Stimulated activated CD8-positive, alpha-beta memory T cell treated with anti-CD3 and anti-CD28 coated beads, Interleukin-12 subunit alpha, Interleukin-12 subunit beta, amount 100 ng/mL, for 1 hour (primary cell): ENCODE data around the gene RPL22.
A peak's percentile ranks its signal among the peaks of the same experiment; 100 is the strongest.

ENCODE experiments used
- DNase-seq: peaks from one replicate; pipeline ENCODE4 v3.0.0-alpha.2; 2020; ENCODE audit warnings: low read depth

Gene RPL22

DNA sequence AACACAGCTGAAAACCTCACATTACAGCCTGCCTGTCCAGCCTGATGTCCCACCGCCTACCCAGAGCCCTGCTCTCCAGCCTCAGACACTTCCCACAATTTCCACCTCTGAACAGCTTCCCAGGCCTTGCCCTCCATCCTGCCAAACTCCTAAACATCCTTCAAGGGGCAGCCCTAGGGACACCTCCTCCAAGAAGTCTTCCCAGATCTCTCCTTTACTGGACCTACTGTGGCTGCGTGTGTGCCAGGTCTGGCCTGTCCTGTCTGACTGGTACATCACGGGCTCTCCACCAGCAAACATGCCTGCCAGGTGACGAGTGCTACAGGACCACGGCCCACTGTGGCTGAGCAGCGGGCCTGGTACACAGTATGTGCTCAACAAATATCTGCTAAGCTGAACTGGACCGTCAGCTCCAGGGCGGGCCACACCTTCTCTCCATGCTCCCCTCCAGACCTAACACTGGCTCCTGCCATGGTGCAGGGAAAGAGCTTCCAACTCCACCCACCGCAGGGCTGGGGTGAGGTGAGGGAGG, 48.0 kb downstream of the RPL22 start:
- no peak for DNase-seq

DNA sequence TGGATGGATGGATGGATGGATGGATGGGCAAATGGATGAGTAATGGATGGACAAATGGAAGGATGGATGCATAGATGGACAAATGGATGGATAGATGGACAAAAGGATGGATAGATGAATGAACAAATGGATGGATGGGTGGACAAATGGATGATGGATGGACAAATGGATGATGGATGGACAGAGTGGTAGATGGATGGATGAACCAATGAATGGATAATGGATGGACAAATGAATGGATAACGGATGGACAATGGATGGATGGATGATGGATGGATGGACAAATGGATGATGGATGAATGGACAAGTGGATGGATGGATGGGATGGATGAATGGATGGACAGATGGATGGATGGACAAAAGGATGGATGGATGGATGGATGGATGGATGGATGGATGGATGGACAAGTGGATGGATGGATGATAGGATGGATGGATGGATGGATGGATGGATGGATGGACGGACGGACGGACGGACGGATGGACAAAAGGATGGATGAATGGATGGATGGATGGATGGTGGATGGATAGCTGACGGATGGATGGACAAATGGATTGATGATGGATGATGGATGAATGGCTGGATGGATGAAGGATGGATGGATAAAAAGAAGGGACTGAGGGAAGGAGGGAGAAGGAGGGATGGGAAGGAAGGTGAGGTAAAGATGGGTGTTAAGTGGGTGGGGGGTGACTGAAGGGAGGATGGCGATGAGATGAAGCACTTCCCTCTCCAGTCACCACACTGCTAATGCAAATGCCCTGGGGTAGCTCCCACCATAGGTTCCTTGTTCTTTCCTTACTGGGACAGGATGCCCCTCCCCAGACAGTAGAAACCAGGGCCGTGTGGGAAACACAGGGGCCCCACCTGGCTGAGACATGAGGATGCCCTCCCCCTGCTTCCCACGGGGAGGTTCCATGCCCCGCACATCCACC, 49.1 kb downstream of the RPL22 start:
- no peak for DNase-seq

DNA sequence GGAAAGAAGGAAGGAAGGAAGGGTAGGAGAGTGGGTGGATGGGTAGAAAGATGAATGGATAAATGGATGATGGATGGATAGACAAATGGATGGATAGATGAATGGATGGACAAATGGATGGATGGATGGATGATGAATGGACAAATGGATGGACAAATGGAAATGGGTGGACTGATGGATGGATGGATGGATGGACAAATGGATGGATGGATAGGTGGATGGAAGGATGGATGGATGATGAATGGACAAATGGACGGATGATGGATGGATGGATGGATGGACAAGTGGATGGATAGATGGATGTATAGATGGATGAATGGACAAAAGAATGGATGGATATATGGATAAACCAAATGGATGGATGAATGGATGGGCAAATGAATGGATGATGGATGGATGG, 49.8 kb downstream of the RPL22 start:
- no peak for DNase-seq

DNA sequence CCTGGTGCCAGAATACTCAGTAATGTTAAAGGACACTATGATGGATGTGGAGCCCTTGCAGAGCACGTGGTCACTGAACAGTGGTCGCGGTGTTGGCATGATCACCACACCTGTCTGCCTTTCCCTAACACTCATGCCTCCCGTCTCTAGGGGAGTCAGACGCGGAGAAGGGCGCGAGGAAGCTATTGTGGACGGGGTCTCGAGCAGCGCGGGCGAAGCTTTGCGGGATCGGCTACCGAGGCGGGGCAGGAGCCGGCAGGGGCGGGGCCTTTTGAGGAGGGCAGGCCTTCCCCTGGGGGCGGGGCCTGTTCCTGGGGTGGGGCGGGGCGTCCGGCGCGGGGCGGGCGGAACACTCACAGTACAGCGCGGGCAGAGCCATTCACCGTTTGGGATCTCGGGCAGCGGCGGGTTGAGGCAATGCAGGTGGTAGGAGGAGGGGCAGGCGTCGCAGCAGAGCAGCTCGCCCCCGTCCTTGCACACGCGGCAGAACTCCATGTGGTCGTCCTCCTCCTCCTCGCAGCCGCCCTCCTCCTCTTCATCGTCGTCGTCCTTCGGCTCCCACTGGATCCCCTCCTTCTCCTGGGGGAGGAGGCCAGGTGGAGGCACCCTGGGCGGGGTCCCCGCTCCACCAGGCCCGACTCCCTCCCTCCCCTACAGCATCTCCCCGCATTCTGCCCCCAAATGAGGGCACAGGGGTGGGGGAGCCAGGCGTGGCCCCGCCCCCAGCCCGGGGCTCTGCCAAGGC, 50.7 kb downstream of the RPL22 start:
- peak; percentile 28 for DNase-seq

DNA sequence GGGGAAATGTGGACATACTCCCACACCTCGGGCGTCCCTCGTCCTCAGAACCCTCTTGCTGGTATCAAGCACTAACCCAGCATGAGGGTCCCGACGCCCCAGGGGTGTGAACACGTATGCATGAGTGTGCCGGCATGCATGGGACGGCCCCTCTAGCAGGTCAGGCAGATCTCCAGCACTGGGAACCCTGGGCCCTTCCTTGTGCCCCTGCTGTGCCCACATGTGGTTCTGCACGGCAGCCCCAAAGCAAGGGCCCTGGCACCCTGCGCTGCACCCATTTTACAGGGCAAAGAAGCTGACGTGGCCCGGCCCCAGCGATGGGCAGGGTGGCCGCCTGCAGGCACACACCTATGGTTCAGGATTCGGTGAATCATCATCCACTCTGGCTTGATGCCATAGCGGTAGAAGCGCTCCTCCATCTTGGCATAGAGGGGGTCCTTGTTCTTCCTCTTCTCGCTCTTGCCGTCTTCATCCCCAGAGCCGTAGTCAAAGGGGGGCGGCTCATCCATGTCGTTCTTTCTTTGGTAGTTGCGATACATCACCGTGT, 53.5 kb downstream of the RPL22 start:
- DNase-seq = no peak

DNA sequence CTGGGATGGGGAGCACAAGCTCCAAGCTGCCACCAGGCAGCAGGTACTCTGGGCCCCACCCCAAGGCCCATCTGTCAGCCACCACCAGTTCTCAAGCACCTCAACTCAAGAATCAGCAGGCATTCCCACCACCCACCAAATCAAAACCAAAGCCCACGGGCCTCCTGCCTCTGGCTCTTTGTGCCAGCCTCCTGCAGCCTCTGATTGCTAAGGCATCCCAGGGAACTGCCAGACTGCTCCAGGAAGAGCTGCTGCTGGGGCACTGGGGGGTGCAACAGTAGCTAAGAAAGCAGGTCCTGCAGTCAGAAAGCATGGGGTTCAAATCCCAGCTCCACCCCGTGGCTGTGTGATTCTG, 54.0 kb downstream of the RPL22 start:
- no peak for DNase-seq

DNA sequence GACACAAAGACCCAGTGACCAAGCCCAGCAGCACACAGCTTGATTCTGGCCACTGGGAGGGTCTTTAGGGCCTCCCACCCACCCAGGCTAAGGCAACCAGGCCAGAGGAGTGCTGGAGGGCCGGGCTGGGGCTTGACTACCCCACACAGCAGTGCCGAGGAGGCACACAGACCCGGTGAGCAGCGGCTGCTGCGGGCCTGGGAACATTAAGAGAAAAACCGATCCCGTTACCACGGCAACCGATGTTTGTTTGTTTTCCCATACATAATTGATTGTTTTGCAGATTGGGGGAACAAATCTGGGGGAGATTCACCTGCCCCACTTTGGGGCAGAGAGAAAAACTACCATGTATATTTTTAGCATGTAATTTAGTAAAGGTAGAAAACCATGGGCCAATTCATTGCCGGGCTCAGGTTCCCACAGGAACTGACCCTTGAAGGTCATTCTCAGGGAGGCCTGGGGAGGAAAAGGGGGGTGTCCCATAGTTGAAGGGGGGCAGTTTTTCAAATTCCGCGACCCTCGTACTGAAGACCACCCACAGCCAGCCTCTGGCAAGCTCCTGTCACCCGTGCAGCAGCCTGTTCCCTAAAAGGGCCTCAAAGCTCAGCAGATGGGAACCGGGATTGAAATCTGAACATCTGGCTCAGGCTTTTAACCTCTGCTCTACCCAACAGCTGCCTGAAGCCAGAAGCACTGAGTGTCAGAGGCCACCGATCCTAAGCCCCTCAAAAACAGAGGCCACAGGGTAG, 54.6 kb downstream of the RPL22 start:
- no peak for DNase-seq

DNA sequence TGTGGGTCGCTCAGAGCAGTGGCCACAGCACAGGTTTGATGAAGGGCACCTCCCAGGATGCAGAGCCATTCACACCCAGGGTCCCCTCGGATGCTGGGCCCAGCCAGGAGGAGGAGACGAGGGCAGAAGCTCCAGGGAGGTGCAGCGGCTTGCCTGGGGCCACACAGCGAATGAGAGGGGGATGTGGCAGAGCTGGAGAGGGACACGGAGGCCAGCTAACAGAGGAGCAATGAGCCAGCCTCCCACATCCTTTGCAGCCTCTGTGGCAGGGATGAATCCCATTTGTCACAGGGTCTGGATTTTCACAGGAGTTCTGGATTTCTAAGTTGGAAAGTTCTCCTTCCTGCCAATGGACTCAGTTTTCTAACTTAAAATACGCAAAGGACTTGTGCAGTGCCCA, 55.2 kb downstream of the RPL22 start:
- no peak for DNase-seq

DNA sequence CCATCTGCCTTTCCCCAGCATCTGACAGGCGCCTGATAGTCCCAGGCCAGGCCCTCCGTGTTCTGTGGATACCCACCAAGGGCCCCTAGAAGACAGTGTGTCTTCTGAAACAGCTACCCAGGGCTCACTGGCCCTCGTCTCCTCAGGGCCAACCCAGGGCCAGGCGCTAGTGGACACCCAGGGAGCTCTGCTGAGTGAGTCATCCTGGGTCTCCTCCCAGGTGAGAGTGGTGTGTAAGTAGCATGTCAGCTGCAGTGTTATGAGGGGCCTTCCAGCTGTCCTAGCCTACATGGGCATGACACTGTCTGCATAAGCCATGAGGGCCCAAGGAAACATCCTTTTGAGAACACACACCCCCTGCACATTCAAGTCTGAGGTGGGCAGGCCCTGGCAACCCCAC, 56.0 kb downstream of the RPL22 start:
- no peak for DNase-seq

DNA sequence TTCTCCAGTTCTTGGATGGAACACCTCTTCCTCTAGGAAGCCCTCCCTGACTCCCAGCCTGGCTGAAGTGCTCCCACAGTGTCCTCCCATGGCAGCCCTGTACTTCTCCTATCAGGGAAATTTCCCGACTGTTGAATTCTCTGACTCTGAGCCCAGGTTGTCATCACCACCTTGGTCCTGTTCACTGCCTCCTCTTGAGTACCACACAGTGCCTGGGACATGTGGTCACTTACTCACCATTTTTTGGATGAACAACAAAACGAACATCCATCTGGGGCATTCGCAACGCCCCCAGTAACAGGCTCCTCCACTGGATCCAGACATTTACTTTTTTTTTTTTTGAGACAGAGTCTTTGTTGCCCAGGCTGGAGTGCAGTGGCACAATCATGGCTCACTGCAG, 56.7 kb downstream of the RPL22 start:
- no peak for DNase-seq

DNA sequence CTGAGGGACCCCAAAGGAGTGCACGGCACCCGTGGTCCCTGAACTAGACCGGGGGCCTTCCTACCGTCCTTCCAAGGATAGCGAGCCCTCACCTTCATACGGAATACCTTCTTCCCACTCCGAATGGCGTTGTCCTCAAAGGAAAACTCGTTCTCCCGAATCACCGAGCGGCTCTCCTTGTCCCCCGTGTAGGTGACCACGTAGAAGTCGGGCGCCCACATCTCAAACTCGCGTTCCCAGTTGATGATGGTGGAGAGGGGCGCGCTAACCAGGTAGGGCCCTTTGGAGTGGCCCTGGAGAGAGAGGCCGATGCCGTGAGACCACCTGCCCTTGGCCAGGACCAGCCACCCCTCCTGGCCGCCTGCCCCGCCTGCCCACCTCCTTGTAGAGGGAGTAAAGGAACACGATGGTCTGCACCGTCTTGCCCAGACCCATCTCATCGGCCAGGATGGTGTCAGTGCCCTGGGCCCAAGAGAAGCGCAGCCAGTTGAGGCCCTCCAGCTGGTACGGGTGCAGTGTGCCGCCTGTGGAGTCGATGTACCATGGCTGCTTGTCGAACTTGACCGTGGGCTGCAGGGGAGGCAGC, 57.3 kb downstream of the RPL22 start:
- DNase-seq = no peak

DNA sequence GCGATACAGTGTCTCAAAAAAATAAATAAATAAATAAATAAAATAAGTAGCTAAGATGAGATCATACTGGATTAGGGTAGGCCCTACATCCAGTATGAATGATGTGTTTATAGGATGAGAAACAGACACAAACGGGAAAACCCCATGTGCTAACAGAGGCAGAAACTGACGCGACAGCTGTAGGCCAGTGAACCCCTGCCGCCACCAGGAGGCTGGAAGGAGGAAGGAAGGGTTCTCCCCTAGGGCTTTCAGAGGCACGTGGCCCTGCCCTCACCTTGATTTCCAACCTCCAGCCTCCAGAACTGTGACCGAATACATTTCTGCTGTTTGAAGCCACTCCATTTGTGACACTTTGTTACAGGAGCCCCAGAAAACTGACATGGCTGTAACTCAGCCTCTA, 57.8 kb downstream of the RPL22 start:
- no peak for DNase-seq

DNA sequence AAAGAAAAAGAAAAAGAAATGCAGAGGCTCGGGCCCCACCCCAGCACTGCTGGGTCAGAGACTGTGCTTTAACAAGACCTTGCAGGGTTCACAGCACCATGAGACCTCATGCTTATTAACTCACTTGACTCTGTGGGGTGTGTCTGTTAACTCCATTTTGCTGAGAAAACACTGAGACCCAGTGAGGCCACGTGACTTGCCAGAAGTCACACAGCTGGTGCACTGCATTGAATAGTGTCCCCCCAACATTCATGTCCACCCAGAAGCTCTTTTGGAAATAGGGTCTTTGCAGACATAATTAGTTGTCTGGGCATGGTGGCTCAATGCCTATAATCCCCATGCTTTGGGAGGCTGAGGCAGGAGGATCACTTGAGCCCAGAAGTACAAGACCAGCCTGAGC, 59.0 kb downstream of the RPL22 start:
- no peak for DNase-seq

DNA sequence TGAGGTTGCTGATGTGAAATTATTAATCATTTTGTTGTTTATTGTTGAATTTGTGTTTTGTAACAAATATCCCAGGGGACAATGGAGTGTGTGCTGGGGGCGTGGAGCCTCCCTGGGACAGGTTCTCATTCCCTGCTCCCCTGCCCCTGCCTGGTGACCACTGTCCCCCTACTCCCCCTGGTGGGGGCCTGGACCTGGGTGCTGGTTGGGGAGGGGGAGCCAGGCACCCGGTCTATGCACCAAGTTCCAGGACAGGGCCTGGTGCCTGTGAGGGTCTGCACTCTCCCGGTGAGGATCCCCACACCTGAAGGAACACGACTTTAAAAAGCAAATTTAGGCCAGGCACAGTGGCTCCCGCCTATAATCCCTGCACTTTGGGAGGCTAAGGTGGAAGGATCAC, 61.6 kb downstream of the RPL22 start:
- no peak for DNase-seq

DNA sequence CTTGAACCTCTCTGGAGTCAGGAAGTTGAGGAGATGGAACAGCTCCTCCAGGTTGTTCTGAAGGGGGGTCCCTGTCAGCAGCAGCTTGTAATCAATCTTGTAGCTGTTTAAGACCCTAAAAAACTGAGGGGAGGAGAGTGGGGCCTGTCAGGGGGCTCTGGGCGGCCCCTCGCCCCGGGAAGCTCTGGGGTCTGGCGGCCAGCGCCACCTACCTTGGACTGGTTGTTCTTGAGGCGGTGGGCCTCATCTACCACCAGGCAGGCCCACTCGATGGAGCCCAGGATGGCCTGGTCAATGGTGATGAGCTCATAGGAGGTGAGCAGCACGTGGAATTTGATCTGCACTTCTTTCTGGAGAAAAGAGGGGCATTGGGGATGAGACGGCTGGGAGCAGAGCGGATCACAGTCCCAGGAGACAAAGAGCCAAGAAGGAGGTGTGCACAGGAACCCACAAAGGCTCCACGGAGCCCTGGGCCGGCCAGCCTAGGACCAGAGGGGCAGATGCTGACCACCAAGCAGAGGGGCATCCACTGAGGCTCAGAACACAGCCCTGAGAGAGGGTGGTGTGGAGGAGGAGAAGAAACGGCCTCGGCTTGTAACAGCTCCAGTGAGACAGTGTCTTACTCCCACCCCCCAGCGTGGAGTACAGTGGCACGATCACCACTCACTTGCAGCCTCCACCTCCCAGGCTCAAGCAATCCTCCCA, 62.7 kb downstream of the RPL22 start:
- no peak for DNase-seq
